ENCODE measurements around the gene SPEM3. TPM values are rescaled to one million over a fixed set of nuclear protein-coding genes. Genes with fewer than 3 reads are reported as not detected.

Gene SPEM3
- total and polyA plus RNA-seq, 8 donors = not detected

DNA sequence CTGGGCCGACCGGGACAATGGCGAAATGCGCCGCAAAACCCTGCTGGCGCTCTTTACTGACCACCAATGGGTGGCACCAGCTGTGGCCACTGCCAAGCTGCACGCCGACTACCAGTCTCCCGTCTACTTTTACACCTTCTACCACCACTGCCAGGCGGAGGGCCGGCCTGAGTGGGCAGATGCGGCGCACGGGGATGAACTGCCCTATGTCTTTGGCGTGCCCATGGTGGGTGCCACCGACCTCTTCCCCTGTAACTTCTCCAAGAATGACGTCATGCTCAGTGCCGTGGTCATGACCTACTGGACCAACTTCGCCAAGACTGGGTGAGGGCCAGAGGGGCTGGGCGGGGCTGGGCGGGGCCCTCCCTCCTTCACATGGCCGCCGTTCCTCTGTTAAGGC is 12.9 kb upstream of the SPEM3 start:
- ATAC-seq (no peak), DNase-seq (no peak), FAIRE-seq (no peak)
- TF ChIP-seq, protein P1, sequence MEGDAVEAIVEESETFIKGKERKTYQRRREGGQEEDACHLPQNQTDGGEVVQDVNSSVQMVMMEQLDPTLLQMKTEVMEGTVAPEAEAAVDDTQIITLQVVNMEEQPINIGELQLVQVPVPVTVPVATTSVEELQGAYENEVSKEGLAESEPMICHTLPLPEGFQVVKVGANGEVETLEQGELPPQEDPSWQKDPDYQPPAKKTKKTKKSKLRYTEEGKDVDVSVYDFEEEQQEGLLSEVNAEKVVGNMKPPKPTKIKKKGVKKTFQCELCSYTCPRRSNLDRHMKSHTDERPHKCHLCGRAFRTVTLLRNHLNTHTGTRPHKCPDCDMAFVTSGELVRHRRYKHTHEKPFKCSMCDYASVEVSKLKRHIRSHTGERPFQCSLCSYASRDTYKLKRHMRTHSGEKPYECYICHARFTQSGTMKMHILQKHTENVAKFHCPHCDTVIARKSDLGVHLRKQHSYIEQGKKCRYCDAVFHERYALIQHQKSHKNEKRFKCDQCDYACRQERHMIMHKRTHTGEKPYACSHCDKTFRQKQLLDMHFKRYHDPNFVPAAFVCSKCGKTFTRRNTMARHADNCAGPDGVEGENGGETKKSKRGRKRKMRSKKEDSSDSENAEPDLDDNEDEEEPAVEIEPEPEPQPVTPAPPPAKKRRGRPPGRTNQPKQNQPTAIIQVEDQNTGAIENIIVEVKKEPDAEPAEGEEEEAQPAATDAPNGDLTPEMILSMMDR (IDR thresholded peaks at IDR 0.05) = no peak
- Histone ChIP-seq H3K36me3 (no peaks in the 10 kb centered on the region), H3K27me3 (no peaks in the 10 kb centered on the region), H3K9me3 (no peaks in the 10 kb centered on the region), H3K4me3 (no peak overlapping the region), H3K27ac (no peak overlapping the region), H3K4me1 (no peaks in the 10 kb centered on the region)
- 84 to 85% methylated on average over 23 of the region's 23 CpGs for WGBS, 2 donors
- intact Hi-C loops (cut with DNase I) = no loop called here

DNA sequence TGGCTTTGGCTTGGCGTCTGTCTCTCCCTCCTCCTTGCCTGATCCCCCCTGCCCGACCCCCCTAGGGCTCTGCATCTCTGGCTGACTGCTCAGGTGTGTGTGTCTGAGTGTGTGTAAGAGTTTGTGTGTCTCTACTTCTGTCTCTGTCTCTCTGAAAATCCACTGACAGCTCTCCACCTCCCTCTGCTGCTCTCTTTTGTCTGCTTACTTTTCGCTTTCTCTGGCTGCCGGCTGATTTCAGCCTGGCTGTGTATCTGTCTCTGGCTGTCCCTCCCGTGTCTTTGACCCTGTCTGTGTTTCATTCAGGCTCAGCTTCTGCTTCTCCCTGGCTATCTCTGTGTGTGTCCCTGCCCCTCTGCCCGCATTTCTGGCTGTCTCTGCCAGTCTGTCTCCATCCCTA is 12.3 kb upstream of the SPEM3 start:
- intact Hi-C loops (cut with DNase I) = no loop called here
- no peaks in the 10 kb centered on the region for H3K4me1 ChIP-seq
- H3K4me3 ChIP-seq = no peak overlapping the region
- FAIRE-seq = no peak
- H3K27me3 ChIP-seq = no peaks in the 10 kb centered on the region
- no peak for DNase-seq
- WGBS, 2 donors = 64 to 78% methylated on average over 6 of the region's 6 CpGs
- ATAC-seq = no peak
- H3K36me3 ChIP-seq = no peaks in the 10 kb centered on the region
- no peaks in the 10 kb centered on the region for H3K9me3 ChIP-seq
- H3K27ac ChIP-seq = no peak overlapping the region
- TF ChIP-seq, protein P1 (IDR thresholded peaks at IDR 0.05) = no peak

DNA sequence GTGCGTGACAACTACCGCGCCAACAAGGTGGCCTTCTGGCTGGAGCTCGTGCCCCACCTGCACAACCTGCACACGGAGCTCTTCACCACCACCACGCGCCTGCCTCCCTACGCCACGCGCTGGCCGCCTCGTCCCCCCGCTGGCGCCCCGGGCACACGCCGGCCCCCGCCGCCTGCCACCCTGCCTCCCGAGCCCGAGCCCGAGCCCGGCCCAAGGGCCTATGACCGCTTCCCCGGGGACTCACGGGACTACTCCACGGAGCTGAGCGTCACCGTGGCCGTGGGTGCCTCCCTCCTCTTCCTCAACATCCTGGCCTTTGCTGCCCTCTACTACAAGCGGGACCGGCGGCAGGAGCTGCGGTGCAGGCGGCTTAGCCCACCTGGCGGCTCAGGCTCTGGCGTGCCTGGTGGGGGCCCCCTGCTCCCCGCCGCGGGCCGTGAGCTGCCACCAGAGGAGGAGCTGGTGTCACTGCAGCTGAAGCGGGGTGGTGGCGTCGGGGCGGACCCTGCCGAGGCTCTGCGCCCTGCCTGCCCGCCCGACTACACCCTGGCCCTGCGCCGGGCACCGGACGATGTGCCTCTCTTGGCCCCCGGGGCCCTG is 11.5 kb upstream of the SPEM3 start:
- TF ChIP-seq, protein P1 (IDR thresholded peaks at IDR 0.05) = no peak
- Histone ChIP-seq H3K27me3 (no peaks in the 10 kb centered on the region), H3K4me3 (no peak overlapping the region), H3K27ac (no peak overlapping the region), H3K4me1 (no peaks in the 10 kb centered on the region), H3K9me3 (no peaks in the 10 kb centered on the region), H3K36me3 (no peaks in the 10 kb centered on the region)
- no peak for FAIRE-seq
- peak in 1 of 6 donors; percentile 44 for DNase-seq
- WGBS, 2 donors = 93 to 96% methylated on average over 45 to 54 of the region's 54 CpGs
- intact Hi-C loops (cut with DNase I) = no loop called here
- ATAC-seq = no peak

GRCh38 chr17:7418472-7419152 is 10.0 kb upstream of the SPEM3 start:
- TF ChIP-seq, protein P1 (IDR thresholded peaks at IDR 0.05) = no peak
- WGBS, 2 donors = 57 to 62% methylated on average over 18 of the region's 18 CpGs
- no peaks in the 10 kb centered on the region for H3K9me3 ChIP-seq
- H3K27me3 ChIP-seq = no peaks in the 10 kb centered on the region
- H3K36me3 ChIP-seq = no peaks in the 10 kb centered on the region
- ATAC-seq = no peak
- no peak overlapping the region for H3K27ac ChIP-seq
- FAIRE-seq = no peak
- peak in 1 of 6 donors; percentile 45 for DNase-seq
- intact Hi-C loops (cut with DNase I) = no loop called here
- no peak overlapping the region for H3K4me3 ChIP-seq
- H3K4me1 ChIP-seq = no peaks in the 10 kb centered on the region
